Activated CD4-positive, alpha-beta T cell treated with anti-CD3 and anti-CD28 coated beads, Interleukin-2, amount 50 U/mL, for 1 hour (primary cell): ENCODE data around the gene YIPF1.
"Not testable (repeated sequence)": the region's sequence is repeated elsewhere in the genome, so short reads cannot be mapped to it uniquely, and the experiment has no call there.

Experiments
- DNase-seq: peaks from one replicate; pipeline ENCODE4 v3.0.0-alpha.2; 2020

YIPF1 gene

DNA sequence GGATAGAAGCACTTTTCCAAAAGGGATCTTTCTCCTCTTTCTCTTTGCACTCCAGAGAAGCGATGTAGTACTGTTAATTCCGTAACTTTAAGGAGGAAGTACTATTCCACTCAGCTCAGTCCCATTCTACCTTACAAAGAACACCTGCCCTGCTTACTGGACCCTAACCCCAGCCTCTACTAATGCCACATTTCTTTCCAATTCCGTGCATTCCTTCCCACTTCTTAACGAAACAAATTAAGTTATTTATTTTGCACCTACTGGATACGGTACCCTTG, 52.0 kb downstream of the YIPF1 start:
- no peak for DNase-seq

DNA sequence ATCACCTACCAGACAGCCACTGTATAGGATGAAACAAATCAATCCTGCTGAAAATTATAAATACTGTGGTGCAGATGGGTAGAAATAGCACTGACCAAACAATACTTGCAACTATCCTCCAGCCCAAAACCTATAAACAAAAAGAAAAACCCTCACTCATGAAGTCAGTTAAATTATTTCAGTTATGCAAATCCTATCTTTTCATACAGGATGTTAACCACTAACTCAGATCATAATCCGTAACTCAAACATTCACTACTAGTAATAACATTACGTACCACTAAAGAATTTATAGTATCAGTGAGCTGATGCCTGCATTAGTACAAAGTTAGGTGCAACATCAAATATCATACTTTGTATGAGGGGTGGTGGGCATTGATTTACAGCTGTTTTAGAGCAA, 54.1 kb downstream of the YIPF1 start:
- no peak for DNase-seq

DNA sequence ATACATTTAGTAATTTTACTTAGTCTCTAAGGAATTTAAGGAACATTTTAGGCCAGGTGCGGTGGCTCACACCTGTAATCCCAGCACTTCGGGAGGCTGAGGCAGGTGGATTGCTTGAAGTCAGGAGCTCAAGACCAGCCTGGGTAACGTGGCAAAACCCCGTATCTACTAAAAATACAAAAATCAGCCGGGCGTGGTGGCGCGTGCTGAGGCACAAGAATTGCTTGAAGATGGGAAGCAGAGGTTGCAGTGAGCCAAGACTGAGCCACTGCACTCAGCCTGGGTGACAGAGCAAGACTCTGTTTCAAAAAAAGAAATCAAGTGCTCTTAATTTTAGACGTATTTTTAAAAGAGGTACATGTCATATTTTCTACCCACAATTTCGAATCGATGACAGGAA, 54.8 kb downstream of the YIPF1 start:
- DNase-seq: no peak

DNA sequence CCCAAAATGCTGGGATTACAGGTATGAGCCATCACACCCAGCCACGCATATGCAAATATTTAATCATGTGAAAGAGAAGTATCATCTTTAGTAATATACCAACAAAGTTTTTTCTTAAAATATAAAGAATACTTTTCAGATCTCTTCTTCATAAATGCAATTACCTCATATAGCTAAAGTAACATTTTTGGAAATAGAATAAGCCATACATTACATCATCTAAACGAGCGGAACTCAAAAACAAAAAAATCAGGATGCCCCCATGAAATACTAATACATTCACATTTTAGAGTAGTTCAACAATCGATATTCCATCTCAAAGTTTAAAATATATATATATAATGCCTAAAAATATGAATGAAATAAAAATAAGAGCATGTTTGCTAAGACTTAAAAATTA, 56.2 kb downstream of the YIPF1 start:
- no peak for DNase-seq

DNA sequence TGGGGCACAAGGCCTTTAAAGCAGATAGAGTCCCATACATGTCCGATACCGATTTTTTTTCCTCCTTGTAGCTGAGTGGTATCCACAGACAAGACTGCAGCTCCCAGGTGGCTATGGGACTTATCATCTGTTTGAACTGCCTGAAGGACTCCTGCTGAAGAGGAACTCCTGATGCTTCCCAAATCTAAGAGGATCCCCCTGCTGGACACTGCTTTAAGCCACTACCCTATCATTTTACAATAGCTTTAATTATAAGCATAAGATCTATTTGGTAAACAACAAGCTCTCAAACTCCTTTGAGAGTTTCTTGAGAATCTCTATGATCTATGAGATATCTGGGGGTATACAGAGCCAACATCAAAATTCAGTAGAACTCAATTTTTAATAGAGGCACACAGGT, 63.2 kb downstream of the YIPF1 start:
- no peak for DNase-seq

DNA sequence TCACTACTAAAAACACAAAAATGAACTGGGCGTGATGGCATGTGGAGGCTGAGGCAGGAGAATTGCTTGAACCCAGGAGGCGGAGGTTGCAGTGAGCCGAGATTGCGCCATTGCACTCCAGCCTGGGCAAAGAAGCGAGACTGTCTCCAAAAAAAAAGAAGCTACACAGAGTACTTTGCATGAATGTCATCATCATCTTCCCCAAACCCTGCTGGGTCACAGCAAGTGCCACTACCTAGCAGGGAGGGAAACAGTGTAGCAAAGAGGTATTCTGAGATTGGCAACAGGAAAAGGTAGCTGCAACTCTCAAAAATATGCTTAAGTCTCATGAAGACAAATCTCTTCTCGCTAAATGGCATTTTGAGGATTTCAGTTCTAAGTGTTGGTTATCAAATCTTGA, 64.3 kb downstream of the YIPF1 start:
- DNase-seq: no peak

DNA sequence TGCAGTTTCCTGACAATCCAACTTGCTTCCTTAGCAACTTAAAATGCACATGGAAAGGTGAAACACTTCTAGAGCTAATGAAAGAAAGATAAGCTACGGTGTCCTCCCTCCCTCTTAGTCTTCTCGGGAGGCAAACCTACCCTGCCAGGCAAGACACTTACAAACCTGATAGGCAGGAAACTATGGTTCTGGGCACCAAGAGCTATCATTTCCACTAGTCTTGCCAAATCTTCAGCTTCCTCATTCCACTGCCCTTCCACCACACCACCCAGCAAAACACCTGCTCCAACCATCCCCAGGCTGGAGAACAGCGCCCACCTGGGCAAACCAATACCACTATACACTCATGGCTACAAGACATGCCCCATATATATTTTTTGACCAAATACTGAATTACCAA, 66.7 kb downstream of the YIPF1 start:
- no peak for DNase-seq

DNA sequence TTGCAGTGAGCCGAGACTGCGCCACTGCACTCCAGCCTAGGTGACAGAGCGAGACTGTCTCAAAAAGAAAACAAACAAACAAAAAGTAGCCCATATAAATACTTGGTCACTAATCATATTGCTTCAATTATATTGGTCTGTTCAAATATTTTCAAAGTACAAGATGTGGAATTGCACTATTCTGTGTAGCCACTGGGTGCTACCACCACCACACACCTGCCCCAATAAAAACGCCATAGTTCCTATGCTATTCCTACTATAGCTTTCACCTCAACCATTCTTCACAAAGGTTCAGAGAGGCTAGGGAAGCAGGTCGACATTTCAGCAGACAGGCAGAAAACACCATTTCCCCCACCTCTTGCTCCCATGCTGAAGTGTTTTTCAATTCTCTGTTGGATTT, 68.2 kb downstream of the YIPF1 start:
- DNase-seq: no peak

DNA sequence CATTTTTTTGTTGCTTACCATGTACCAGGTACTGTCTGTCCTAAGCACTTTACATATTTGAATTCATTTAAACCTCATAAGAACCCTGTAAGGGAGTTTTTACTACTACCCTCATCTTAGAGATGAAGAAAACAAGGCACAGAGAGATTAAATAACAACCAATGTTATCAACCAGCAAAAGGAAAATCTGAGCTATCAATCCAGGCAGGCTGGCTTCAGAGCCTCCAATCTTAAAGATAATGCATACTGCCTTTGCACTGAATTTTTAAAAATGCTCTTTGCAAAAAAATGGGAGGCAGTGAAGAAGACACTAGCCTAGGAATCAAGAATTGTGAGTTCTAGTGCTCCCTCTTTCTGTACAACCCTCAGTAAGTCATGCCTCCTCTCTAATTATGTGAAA, 70.2 kb downstream of the YIPF1 start:
- no peak for DNase-seq

DNA sequence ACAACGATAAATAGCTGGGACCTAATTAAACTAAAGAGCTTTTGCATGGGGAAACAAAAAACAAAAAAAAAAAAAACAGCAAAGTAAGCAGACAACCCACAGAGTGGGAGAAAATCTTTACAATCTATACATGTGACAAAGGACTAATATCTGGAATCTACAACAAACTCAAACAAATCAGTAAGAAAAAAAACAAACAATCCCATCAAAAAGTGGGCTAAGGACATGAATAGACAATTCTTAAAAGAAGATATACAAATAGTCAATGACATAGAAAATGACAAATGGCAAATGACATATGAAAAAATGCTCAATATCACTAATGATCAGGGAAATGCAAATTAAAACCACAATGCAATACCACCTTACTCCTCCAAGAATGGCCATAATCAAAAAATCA, 73.0 kb downstream of the YIPF1 start:
- DNase-seq: not testable (repeated sequence)

DNA sequence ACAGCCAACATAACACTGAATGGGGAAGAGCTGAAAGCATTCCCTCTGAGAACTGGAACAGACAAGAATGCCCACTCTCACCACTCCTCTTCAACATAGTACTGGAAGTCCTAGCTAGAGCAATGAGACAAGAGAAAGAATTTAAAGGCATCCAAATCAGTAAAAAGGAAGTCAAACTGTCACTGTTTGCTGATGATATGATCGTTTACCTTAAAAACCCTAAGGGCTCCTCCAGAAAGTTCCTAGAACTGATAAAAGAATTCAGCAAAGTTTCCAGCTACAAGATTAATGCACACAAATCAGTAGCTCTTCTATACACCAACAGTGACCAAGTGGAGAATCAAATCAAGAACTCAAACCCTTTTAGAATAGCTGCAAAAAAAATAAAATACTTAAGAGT, 74.1 kb downstream of the YIPF1 start:
- not testable (repeated sequence) for DNase-seq

DNA sequence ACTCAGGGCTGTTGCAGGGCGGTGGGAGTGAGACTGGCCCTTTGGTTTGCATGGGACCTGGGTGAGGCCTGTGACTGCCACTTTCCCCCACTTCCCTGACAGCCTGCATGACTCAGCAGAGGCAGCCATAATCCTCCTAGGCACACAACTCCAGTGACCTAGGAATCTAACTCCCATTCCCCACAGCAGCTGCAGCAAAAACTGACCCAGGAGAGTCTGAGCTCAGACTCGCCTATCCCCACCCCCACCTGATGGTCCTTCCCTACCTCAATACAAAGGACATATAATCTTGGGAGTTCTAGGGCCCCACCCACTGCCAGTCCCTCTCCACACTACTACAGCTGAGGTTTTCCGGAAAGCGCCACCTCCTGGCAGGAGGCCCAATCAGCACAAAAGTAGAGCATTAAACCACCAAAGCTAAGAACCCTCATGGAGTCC, 78.2 kb downstream of the YIPF1 start:
- no peak for DNase-seq

DNA sequence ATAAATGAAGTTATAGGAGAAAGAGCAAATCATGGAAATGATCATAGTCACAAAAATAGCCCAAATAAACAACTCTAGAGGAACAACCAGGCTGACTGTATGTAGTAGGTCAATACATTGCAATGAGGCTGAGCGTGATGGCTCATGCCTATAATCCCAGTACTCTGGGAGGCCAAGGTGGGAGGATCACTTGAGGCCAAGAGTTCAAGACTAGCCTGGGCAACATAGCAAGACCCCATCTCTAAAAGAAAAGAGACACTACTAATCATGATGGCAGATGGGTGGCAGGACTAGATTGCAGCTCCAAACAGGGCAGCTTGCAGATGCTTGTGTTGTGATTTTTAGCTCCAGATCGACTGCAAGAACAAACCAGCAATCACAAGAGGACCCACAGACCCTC, 79.1 kb downstream of the YIPF1 start:
- DNase-seq: no peak

DNA sequence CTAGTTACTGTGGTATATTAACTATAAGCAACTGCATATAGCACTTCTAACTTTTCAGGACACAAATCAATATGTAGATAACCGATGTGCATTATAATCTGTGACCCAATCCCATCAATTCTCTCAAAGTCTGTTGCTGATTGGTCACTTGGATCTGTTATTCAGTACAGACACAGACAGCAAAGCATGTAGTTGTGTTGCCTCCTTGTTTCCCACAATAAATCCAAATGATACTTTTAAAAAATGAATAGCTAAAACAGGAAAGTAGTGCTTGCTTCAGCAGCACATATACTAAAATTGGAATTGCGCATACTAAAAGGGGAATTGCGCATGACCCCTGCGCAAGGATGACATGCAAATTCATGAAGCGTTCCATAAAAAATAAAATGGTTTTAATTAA, 79.6 kb downstream of the YIPF1 start:
- no peak for DNase-seq

DNA sequence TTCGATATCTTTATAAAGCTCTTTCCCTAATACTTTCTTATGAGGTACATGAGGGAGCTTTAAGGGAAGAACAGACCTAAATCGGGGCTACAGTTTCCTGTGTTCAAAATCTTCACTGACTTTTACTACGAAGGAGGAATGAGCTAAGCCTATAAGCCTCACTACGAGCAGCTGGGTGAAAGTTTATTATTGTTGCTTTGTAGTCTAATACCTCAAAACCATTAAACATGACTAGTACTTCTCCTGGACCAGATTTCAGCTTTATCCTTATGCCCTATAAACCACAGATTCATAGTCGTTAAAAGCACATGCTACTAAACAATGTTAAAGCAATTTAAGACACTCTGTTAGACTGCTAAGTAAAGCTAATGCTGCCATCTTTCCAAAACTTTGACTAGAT, 81.7 kb downstream of the YIPF1 start:
- DNase-seq: no peak

DNA sequence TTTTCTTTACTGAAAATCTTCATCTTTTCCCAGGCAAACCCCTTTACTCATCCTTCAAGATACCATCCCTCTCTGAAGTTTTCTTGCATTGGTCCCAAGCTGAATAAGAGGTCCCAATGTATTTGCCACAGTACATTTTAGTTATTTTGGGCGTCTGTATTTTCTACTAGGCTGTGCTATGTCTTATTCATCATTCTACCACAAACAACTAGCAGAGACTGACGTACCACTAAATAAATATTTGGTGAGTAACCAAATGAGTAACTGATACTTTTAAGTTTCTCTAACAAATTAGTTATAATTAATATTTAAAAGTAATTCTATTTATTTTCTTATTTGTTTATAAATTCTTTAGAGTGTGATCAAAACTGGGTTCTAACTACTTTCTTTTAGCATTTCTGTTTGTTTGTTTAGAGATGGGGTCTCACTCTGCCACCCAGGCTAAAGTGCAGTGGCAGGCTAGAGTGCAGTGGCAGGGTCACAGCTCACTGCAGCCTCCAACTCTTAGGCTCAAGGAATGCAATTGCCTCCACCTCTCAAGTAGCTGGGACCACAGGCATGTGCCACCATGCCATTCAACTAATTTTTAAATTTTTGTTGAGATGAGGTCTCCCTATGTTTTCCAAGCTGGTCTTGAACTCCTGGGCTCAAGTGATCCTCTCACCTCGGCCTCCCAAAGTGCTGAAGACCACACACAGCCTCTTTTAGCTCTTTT, 84.6 kb downstream of the YIPF1 start:
- DNase-seq: no peak

DNA sequence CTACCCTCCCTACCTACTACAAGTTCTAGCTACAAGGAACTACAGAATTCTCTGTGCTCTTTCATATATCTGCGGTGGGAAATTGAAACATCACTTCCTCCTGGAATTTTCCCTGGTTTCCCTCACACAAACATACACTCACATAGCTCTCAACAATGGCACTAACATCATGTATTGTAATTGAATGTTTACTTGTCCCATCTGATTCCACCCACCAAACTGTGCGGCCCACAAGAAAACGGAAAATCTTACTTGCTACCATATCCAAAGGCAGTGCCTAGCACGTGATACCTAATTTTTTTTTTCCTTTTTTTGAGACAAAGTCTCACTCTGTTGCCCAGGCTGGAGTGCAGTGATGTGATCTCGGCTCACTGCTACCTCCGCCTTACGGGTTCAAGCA, 85.4 kb downstream of the YIPF1 start:
- DNase-seq: no peak
